ENCODE measurements around the gene CRACR2A.

DNA sequence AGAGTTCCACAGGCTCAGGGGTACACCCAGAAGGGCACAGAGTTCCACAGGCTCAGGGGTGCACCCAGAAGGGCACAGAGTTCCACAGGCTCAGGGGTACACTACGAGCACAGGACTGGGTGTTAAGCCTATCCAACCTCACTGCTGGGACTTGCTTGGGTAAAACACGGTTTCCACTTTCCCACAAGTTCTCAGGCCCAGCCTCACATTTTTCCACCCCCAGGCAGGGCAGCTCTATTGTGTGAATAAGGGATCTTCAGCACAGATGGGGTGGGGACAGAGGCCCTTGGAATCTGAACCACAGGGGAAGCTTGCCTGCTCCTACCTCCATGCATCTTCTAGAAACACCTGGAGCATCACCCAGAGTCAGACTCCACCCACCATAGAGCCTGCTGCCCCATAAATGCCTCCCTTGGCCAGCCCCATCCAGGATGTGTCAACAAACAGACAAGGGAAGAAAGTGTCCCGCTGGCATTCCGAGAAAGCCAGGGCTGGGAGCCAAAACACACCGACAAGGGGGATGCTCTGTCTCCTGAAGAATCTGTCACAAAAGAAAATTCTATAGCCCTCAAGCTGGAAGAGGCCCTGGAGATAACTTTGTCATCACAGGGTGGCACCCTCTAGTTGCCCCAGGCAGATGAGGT, 4.8 kb downstream of the CRACR2A start:
- TF ChIP-seq CTCF (conservative IDR thresholded peaks at IDR 0.05 in 1 of 2, IDR thresholded peaks at IDR 0.05 in 1 of 2; ENCODE audit: extremely low read depth in 1 of 2, insufficient read depth in 1 of 2, low read depth in 1 of 2, low read length in 2 of 2): no peak
- TF ChIP-seq EZH2 (IDR thresholded peaks at IDR 0.05; ENCODE audit: borderline replicate concordance, low read length): no peak

Measured in mammary epithelial cell (primary cell).